GM12878 (cell line): ENCODE measurements around the gene TRAF5. TPM values are rescaled to one million over a fixed set of nuclear protein-coding genes. Genes with fewer than 3 reads are reported as not detected.
A peak's percentile ranks its signal among the peaks of the same experiment; 100 is the strongest.

Source experiments
- ATAC-seq: fragments of 200-7000 bp; cut with Tn5 transposase; 3 replicates; pipeline ENCODE4 v1.9.1; 2020; ENCODE audit warnings: mild to moderate bottlenecking, moderate library complexity
- BruUV-seq: library from RNA; stranded (reverse); fragments of 400-500 nt; replicated peaks from 2 replicates; lab custom pipeline; 2021; lab: Mats Ljungman, UMichigan
- CTCF ChIA-PET: fragments of 300-600 bp; sonication (Branson Sonifier 250); formaldehyde crosslinking; extraction: SDS; loops from one replicate; lab custom pipeline; 2021; ENCODE audit warnings: inconsistent platforms; lab: Yijun Ruan, JAX
- POLR2A ChIA-PET: fragments of 350-600 bp; formaldehyde crosslinking; extraction: SDS; loops from one replicate; lab custom pipeline; 2021; ENCODE audit warnings: inconsistent platforms; lab: Charles Lee
- RAD21 ChIA-PET: fragments of 300-600 bp; sonication (Branson Sonifier 250); formaldehyde crosslinking; loops from one replicate; lab custom pipeline; 2023; ENCODE audit warnings: antibody characterized with exemption; ENCODE audit not compliant: unreplicated experiment; lab: Charles Lee
- SMC1A ChIA-PET: fragments of 300-600 bp; sonication (Branson Sonifier 250); formaldehyde crosslinking; loops from one replicate; lab custom pipeline; 2023; ENCODE audit not compliant: unreplicated experiment, uncharacterized antibody; lab: Charles Lee
- DNase-seq: peaks from one replicate; pipeline ENCODE4 v3.0.0-alpha.2; 2011; ENCODE audit warnings: low read depth, low spot score
- FAIRE-seq: peaks from 3 replicates; lab custom pipeline; 2011; peaks lifted over from hg19 to GRCh38; lab: Jason Lieb, UNC
- H2AFZ ChIP-seq: 2 replicates; pipeline ENCODE4 v1.6.0; 2011; ENCODE audit warnings: low read depth, low read length, control low read depth; ENCODE audit not compliant: control insufficient read depth
- H3K27ac ChIP-seq: 2 replicates; pipeline ENCODE4 v1.5.1; 2011; ENCODE audit warnings: control low read depth; ENCODE audit not compliant: control insufficient read depth, insufficient read depth
- H3K27me3 ChIP-seq, 2 experiments: replicated peaks in 1 of 2; 2 replicates each; pipeline versions ENCODE4 v1.6.0 to v1.6.1; 2011; ENCODE audit warnings: low read length in 1 of 2; ENCODE audit not compliant: control insufficient read depth in 2 of 2, insufficient read depth in 2 of 2
- H3K36me3 ChIP-seq, 2 experiments: 2 replicates each; pipeline ENCODE4 v1.5.1; 2011; ENCODE audit warnings: low read length in 1 of 2; ENCODE audit not compliant: control insufficient read depth in 2 of 2, insufficient read depth in 2 of 2
- H3K4me1 ChIP-seq: 2 replicates; pipeline ENCODE4 v1.6.1; 2011; ENCODE audit warnings: mild to moderate bottlenecking, low read length, moderate library complexity, mixed read lengths; ENCODE audit not compliant: control insufficient read depth, insufficient read depth
- H3K4me2 ChIP-seq: 2 replicates; pipeline ENCODE4 v1.6.0; 2011; ENCODE audit warnings: control low read depth; ENCODE audit not compliant: control insufficient read depth, insufficient read depth
- H3K4me3 ChIP-seq: fragments of 200-600 bp; sonication (generic); 2 replicates; pipeline ENCODE4 v1.5.1; 2016
- H3K79me2 ChIP-seq: 2 replicates; pipeline ENCODE4 v1.6.0; 2011; ENCODE audit warnings: low read length; ENCODE audit not compliant: control insufficient read depth, insufficient read depth
- H3K9ac ChIP-seq: 2 replicates; pipeline ENCODE4 v1.8.0; 2011; ENCODE audit warnings: low read length, control low read depth, mixed read lengths; ENCODE audit not compliant: control insufficient read depth, insufficient read depth
- H3K9me3 ChIP-seq: replicated peaks from 3 replicates; pipeline ENCODE4 v1.5.1; 2011; ENCODE audit warnings: mild to moderate bottlenecking, low read length; ENCODE audit not compliant: control insufficient read depth, insufficient read depth
- H4K20me1 ChIP-seq: 2 replicates; pipeline ENCODE4 v1.6.0; 2011; ENCODE audit not compliant: control insufficient read depth, insufficient read depth
- EED ChIP-seq: sonication (generic); IDR thresholded peaks from 2 replicates; pipeline ENCODE4 v1.6.1; 2016; ENCODE audit warnings: antibody characterized with exemption, low read depth
- GABPA ChIP-seq: IDR thresholded peaks from 2 replicates; pipeline ENCODE4 v1.6.1; 2014; ENCODE audit warnings: antibody characterized with exemption, low read depth, mild to moderate bottlenecking, inconsistent platforms
- LARP7 ChIP-seq: fragments of 450-650 bp; IDR thresholded peaks from 2 replicates; pipeline ENCODE4 v1.6.1; 2017; ENCODE audit warnings: mild to moderate bottlenecking
- NBN ChIP-seq: fragments of 450-650 bp; IDR thresholded peaks from 2 replicates; pipeline ENCODE4 v1.6.1; 2016
- WGBS: methylation state at CpG from one replicate; pipeline ENCODE4 v1.1.6; 2016; ENCODE audit warnings: low lambda C conversion rate; ENCODE audit not compliant: insufficient replicate concordance, insufficient coverage; ENCODE audit errors: missing lambda C conversion rate; 5-methylcytosine and 5-hydroxymethylcytosine counted together
- in situ Hi-C: fragments of 300-500 bp; cut with MboI; formaldehyde crosslinking; loops from 9 replicates; pipeline ENCODE4 v1.14.3; 2018; ENCODE audit warnings: mixed read lengths
- intact Hi-C: fragments of 100-400 bp; cut with micrococcal nuclease; formaldehyde crosslinking; loops from one replicate; pipeline ENCODE4 v1.14.2; 2022; ENCODE audit not compliant: unreplicated experiment
- polyA plus RNA-seq, 11 experiments: library from polyadenylated mRNA; depleted of rRNA in 4 of 11; unstranded in 6 of 11; stranded (reverse) in 5 of 11; fragments of >200 nt; fragmentation: Nextera tagmentation in 4 of 11; fragmentation: Illumina TruSeq in 1 of 11; extraction: Ambion mirVana in 4 of 11; extraction: Trizol in 1 of 11; gene quantifications; 1 replicate in 1 of 11; 2 replicates in 10 of 11; pipeline versions ENCODE4 v1.2.1 to v1.2.3, GENCODE V29; 2011 to 2016; ENCODE audit warnings: inconsistent platforms in 2 of 11, missing spikeins in 2 of 11, low read depth in 1 of 11
- total RNA-seq, 4 experiments: library from RNA; depleted of rRNA in 3 of 4; stranded (reverse); fragments of >200 nt in 3 of 4; fragmentation: Illumina TruSeq in 1 of 4; extraction: Trizol in 1 of 4; gene quantifications; 2 replicates each; pipeline versions ENCODE4 v1.2.1 to v1.2.3, GENCODE V29; 2013 to 2021
- TF ChIP-seq, protein P1 (sequence below): fragments of 450-650 bp; formaldehyde crosslinking; IDR thresholded peaks from 2 replicates; pipeline ENCODE4 v1.4.0; 2020; ENCODE audit warnings: mild to moderate bottlenecking, moderate library complexity
- TF ChIP-seq, protein P2 (sequence below): fragments of 450-650 bp; IDR thresholded peaks from 2 replicates; pipeline ENCODE4 v1.6.1; 2016; ENCODE audit warnings: mild to moderate bottlenecking
- TF ChIP-seq, protein P3 (sequence below): fragments of 450-650 bp; IDR thresholded peaks from 2 replicates; pipeline ENCODE4 v1.6.1; 2017; ENCODE audit warnings: low read depth, mild to moderate bottlenecking, moderate library complexity

The TRAF5 gene
- total and polyA plus RNA-seq, 10 of the 15 experiments (the other 5 are each of a cell fraction or from before 2014, with no cell fraction given) = 10.6 to 36.5 (median 26.3) TPM

DNA sequence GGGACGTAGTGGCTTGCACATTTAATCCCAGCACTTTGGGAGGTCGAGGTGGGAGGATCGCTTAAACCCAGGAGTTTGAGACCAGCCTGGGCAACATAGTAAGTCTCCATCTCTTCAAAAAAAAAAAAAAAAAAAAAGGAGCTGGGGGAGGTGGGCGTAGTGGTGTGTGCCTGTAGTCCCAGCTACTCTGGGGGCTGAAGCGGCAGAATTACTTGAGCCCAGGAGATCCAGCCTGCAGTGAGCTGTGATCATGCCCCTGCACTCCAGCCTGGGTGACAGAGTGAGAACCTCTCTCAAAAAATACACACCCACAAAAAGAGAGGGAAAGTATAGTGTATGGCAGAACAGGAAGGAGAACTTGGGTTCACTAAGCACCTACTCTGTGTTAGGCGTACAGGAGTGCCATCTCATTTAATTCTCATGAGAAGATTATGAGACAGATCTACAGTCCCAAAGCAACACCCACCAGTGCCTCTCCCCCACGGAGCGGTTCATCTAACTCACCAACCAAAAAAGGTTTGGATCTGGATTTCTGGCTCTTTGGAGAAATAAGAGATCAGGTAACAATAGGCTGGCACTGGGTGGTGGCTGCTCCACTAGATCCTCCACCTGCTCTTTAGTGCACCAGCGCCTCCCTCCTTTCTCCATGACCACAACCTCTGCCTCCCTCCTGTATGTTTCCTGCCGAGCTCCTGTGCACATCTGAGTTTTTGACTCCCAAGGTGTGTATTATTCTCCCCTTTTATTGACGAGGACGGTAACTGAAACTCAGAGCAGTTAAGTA, 1.4 kb upstream of the TRAF5 start (continued):
- TF ChIP-seq, protein P1, sequence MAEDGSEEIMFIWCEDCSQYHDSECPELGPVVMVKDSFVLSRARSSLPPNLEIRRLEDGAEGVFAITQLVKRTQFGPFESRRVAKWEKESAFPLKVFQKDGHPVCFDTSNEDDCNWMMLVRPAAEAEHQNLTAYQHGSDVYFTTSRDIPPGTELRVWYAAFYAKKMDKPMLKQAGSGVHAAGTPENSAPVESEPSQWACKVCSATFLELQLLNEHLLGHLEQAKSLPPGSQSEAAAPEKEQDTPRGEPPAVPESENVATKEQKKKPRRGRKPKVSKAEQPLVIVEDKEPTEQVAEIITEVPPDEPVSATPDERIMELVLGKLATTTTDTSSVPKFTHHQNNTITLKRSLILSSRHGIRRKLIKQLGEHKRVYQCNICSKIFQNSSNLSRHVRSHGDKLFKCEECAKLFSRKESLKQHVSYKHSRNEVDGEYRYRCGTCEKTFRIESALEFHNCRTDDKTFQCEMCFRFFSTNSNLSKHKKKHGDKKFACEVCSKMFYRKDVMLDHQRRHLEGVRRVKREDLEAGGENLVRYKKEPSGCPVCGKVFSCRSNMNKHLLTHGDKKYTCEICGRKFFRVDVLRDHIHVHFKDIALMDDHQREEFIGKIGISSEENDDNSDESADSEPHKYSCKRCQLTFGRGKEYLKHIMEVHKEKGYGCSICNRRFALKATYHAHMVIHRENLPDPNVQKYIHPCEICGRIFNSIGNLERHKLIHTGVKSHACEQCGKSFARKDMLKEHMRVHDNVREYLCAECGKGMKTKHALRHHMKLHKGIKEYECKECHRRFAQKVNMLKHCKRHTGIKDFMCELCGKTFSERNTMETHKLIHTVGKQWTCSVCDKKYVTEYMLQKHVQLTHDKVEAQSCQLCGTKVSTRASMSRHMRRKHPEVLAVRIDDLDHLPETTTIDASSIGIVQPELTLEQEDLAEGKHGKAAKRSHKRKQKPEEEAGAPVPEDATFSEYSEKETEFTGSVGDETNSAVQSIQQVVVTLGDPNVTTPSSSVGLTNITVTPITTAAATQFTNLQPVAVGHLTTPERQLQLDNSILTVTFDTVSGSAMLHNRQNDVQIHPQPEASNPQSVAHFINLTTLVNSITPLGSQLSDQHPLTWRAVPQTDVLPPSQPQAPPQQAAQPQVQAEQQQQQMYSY = no peak
- TF ChIP-seq, all 136 proteins: peak for 0

DNA sequence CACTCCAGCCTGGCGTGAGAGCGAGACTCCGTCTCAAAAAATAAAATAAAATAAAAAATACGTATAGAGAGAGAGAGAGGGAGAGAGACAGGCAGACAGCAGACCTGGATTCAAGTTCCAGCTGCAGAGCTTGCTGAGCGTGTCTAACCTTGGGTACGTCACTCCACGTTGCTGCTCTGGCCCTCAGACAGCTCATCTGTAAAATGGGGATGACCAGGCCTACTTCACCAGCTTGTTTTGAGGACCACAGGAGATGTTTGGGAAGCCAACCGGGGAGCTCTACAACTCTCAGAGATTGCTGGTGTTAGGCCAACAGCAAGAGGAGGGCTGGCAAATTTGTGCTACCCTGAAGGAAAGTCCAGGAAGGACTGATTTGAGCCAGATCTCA, 499 bp upstream of the TRAF5 start:
- Histone ChIP-seq H3K79me2 (peaks cover 53% of the 10 kb centered on the region), H3K9me3 (no peaks in the 10 kb centered on the region), H3K4me2 (peak overlapping the region; percentile 98), H3K27ac (peak overlapping the region; percentile 81), H2AFZ (peak overlapping the region; percentile 96), H3K9ac (peak overlapping the region; percentile 83), H4K20me1 (no peaks in the 10 kb centered on the region), H3K4me1 (peaks cover 38% of the 10 kb centered on the region), H3K27me3 (no peaks in the 10 kb centered on the region), H3K36me3 (0 out of 4 replicates have a peak, but pooled peaks cover 0 to 4% of the 10 kb centered on the region in 2 experiments), H3K4me3 (peak overlapping the region; percentile 68; the same call in 1 of the 2 replicates)
- SMC1A ChIA-PET = interaction anchor here (0.9 to 1.9 kb wide), 6 partner anchors 9 to 187 kb away, joined by 3 to 12 read pairs (median 4); no protein-coding TSS in a partner anchor
- intact Hi-C loops = loop anchor here (2.0 to 5.0 kb wide), 3 partner anchors 57 to 251 kb away; partner anchors contain the start of genes RCOR3 and SLC30A1
- POLR2A ChIA-PET = interaction anchor here (1.2 kb wide), 1 partner anchor 41 kb away, joined by 5 read pairs; no protein-coding TSS in a partner anchor
- 0 out of 2 replicates have a peak, but pooled peaks have one; percentile 27 for TF ChIP-seq NBN
- TF ChIP-seq, protein P2, sequence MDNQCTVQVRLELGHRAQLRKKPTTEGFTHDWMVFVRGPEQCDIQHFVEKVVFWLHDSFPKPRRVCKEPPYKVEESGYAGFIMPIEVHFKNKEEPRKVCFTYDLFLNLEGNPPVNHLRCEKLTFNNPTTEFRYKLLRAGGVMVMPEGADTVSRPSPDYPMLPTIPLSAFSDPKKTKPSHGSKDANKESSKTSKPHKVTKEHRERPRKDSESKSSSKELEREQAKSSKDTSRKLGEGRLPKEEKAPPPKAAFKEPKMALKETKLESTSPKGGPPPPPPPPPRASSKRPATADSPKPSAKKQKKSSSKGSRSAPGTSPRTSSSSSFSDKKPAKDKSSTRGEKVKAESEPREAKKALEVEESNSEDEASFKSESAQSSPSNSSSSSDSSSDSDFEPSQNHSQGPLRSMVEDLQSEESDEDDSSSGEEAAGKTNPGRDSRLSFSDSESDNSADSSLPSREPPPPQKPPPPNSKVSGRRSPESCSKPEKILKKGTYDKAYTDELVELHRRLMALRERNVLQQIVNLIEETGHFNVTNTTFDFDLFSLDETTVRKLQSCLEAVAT = peak; percentile 54
- no peak for TF ChIP-seq LARP7
- TF ChIP-seq GABPA = no peak
- TF ChIP-seq EED = 0 out of 2 replicates have a peak, but pooled peaks have one; percentile 14
- TF ChIP-seq, protein P3, sequence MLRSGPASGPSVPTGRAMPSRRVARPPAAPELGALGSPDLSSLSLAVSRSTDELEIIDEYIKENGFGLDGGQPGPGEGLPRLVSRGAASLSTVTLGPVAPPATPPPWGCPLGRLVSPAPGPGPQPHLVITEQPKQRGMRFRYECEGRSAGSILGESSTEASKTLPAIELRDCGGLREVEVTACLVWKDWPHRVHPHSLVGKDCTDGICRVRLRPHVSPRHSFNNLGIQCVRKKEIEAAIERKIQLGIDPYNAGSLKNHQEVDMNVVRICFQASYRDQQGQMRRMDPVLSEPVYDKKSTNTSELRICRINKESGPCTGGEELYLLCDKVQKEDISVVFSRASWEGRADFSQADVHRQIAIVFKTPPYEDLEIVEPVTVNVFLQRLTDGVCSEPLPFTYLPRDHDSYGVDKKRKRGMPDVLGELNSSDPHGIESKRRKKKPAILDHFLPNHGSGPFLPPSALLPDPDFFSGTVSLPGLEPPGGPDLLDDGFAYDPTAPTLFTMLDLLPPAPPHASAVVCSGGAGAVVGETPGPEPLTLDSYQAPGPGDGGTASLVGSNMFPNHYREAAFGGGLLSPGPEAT = 0 out of 2 replicates have a peak, but pooled peaks have one; percentile 19
- DNase-seq = no peak
- WGBS = 68% methylated on average over 8 of the region's 8 CpGs
- in situ Hi-C loops = loop anchor here (10.0 kb wide), 1 partner anchor 189 kb away; no protein-coding TSS in a partner anchor
- no peak for ATAC-seq
- no TSS peak for BruUV-seq
- RAD21 ChIA-PET = interaction anchor here (0.8 to 1.0 kb wide), 5 partner anchors 9 to 150 kb away, joined by 3 to 4 read pairs (median 3); no protein-coding TSS in a partner anchor
- FAIRE-seq = no peak
- CTCF ChIA-PET = interaction anchor here (0.8 to 11.0 kb wide), 10 partner anchors 9 to 326 kb away, joined by 3 to 99 read pairs (median 8); no protein-coding TSS in a partner anchor
